Measurements from ENCODE around the gene IGFBP5. TPM values are rescaled to one million over a fixed set of nuclear protein-coding genes. Genes with fewer than 3 reads are reported as not detected.

The IGFBP5 gene
- total RNA-seq, 1 donor from 2014 or later = not detected

DNA sequence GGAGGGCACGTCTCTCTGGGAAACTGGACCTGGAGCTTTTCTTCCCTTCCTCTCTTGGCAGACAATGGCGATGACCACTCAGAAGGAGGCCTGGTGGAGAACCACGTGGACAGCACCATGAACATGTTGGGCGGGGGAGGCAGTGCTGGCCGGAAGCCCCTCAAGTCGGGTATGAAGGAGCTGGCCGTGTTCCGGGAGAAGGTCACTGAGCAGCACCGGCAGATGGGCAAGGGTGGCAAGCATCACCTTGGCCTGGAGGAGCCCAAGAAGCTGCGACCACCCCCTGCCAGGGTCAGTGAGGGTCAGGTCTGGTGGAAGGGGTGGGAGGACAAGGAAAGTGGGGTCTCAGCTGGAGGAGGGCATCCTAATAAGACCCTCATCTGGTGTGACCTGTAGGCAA lies 34.9 kb downstream of the IGFBP5 start:
- H3K27ac Mint-ChIP-seq = no peak overlapping the region

DNA sequence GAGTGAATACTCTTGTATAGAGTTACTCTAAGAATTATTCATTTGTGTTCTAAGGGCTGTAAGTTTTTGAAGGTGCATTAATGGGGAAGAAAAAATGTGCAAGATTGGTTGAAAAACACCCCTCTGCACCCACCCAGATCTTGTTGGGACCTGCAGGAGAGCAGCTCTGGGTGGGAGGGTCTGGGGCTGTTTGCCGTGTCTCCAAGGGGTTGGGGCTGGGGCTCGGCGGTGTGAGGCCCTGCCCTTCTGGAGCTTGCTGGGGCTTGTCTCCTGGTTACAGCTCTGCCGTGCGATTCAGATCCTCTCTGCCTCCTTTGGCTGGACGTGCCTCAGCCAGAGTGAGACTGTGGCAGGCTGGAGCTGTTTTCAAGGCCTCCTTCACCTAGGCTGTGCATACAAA lies 36.1 kb downstream of the IGFBP5 start:
- Mint-ChIP-seq H3K36me3 (ENCODE audit: low read depth) (no peaks in the 10 kb centered on the region), H3K9me3 (no peaks in the 10 kb centered on the region), H3K27ac (no peak overlapping the region), H3K4me3 (no peak overlapping the region), H3K4me1 (no peaks in the 10 kb centered on the region), H3K27me3 (peaks cover 18% of the 10 kb centered on the region)
- ATAC-seq (ENCODE audit: low read depth) (no peak), DNase-seq (no peak)
- ChIA-PET CTCF (no interaction called here), POLR2A (no interaction called here)
- intact Hi-C loops (cut with micrococcal nuclease) = no loop called here
- TF ChIP-seq CTCF (IDR thresholded peaks at IDR 0.05) = no peak

More for the DNA sequence above, 34.9 kb downstream of the IGFBP5 start:
- Mint-ChIP-seq H3K9me3 (no peaks in the 10 kb centered on the region), H3K4me3 (no peak overlapping the region), H3K4me1 (no peaks in the 10 kb centered on the region), H3K27me3 (peaks cover 23% of the 10 kb centered on the region), H3K36me3 (ENCODE audit: low read depth) (no peaks in the 10 kb centered on the region)
- ChIA-PET CTCF (no interaction called here), POLR2A (no interaction called here)
- no peak for TF ChIP-seq CTCF (IDR thresholded peaks at IDR 0.05)
- DNase-seq (no peak), ATAC-seq (ENCODE audit: low read depth) (no peak)
- intact Hi-C loops (cut with micrococcal nuclease) = loop anchor here (10.0 kb wide), 1 partner anchor 1206 kb away; no protein-coding TSS in a partner anchor

DNA sequence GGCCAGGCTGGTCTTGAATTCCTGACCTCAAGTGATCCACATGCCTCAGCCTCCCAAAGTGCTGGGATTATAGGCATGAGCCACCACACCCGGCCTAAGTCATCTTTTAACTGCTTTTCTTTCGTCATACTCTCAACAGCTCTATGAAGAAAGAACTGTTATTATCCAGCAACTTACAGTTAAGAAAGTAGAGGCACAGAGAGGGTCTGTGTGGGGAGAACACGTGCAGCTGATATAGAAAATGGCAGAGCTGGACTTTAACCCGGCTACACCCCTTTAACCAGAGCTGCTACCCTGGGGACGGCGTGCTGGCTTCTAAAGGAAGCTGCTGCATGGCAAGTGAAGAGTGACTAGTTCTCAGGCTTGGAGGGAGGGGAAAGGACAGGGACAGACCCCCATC lies 36.6 kb downstream of the IGFBP5 start:
- intact Hi-C loops (cut with micrococcal nuclease) = no loop called here
- no peaks in the 10 kb centered on the region for H3K4me1 Mint-ChIP-seq
- DNase-seq (no peak), ATAC-seq (ENCODE audit: low read depth) (no peak)
- ChIA-PET CTCF (no interaction called here), POLR2A (no interaction called here)
- H3K4me3 Mint-ChIP-seq = no peak overlapping the region
- TF ChIP-seq CTCF (IDR thresholded peaks at IDR 0.05) = no peak
- H3K27ac Mint-ChIP-seq = no peak overlapping the region
- no peaks in the 10 kb centered on the region for H3K36me3 Mint-ChIP-seq (ENCODE audit: low read depth)
- H3K9me3 Mint-ChIP-seq = no peaks in the 10 kb centered on the region
- H3K27me3 Mint-ChIP-seq = peaks cover 18% of the 10 kb centered on the region

- no peak overlapping the region for H3K27ac Mint-ChIP-seq
- TF ChIP-seq CTCF (IDR thresholded peaks at IDR 0.05) = no peak
- ChIA-PET CTCF (no interaction called here), POLR2A (no interaction called here)
- H3K9me3 Mint-ChIP-seq = no peaks in the 10 kb centered on the region
- H3K4me1 Mint-ChIP-seq = no peaks in the 10 kb centered on the region
- no peak for ATAC-seq (ENCODE audit: low read depth)
- no peak for DNase-seq
- intact Hi-C loops (cut with micrococcal nuclease) = no loop called here
- H3K27me3 Mint-ChIP-seq = peaks cover 24% of the 10 kb centered on the region
- no peak overlapping the region for H3K4me3 Mint-ChIP-seq
- H3K36me3 Mint-ChIP-seq (ENCODE audit: low read depth) = no peaks in the 10 kb centered on the region
Measured at GRCh38 chr2:216657980-216658379, 37.4 kb downstream of the IGFBP5 start.

- no peak overlapping the region for H3K4me3 Mint-ChIP-seq
- ATAC-seq (ENCODE audit: low read depth) (no peak), DNase-seq (no peak)
- H3K36me3 Mint-ChIP-seq (ENCODE audit: low read depth) = no peaks in the 10 kb centered on the region
- intact Hi-C loops (cut with micrococcal nuclease) = no loop called here
- H3K27ac Mint-ChIP-seq = no peak overlapping the region
- no peaks in the 10 kb centered on the region for H3K4me1 Mint-ChIP-seq
- ChIA-PET CTCF (no interaction called here), POLR2A (no interaction called here)
- no peaks in the 10 kb centered on the region for H3K9me3 Mint-ChIP-seq
- TF ChIP-seq CTCF (IDR thresholded peaks at IDR 0.05) = no peak
- H3K27me3 Mint-ChIP-seq = peaks cover 24% of the 10 kb centered on the region
Measured at GRCh38 chr2:216657086-216657855, 38.1 kb downstream of the IGFBP5 start.
